GM18868 (cell line): ENCODE results near the gene WDR33.
A peak's percentile ranks its signal among the peaks of the same experiment; 100 is the strongest.

Source experiments
- ATAC-seq: cut with Tn5 transposase; IDR thresholded peaks from one replicate; pipeline ENCODE4 v1.9.1; 2021; ENCODE audit warnings: mild to moderate bottlenecking, moderate library complexity; ENCODE audit not compliant: unreplicated experiment

The WDR33 gene

GRCh38 chr2:127769587-127769986, 41.4 kb downstream of the WDR33 start:
- ATAC-seq, result no peak

- no peak for ATAC-seq
Observed at GRCh38 chr2:127768775-127769479, 42.0 kb downstream of the WDR33 start.

GRCh38 chr2:127763776-127764175, 47.2 kb downstream of the WDR33 start:
- no peak for ATAC-seq

- no peak for ATAC-seq
Observed at GRCh38 chr2:127762846-127763245, 48.1 kb downstream of the WDR33 start.

- ATAC-seq, result no peak
Observed at GRCh38 chr2:127762441-127762840, 48.5 kb downstream of the WDR33 start.

DNA sequence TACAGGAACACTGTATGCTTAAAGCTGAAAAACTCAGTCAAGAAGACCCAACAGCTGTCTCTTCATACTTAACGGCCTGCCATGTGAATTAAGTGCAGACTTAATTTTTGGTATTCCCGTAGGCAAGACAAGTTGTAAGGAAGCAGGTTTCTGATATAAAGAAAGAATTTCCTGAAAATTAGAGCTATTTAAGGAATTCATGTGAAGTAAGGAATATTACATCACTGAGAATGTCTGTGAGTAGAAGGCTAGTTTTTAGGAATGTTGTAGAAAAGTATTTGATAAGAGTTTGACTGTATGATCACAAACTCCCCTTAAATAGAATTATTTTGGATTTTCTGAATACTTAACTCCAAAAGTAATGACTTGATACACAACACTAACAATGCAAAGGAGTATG, 51.0 kb downstream of the WDR33 start:
- ATAC-seq, result no peak

GRCh38 chr2:127754186-127754585, 56.8 kb downstream of the WDR33 start:
- ATAC-seq, result no peak

DNA sequence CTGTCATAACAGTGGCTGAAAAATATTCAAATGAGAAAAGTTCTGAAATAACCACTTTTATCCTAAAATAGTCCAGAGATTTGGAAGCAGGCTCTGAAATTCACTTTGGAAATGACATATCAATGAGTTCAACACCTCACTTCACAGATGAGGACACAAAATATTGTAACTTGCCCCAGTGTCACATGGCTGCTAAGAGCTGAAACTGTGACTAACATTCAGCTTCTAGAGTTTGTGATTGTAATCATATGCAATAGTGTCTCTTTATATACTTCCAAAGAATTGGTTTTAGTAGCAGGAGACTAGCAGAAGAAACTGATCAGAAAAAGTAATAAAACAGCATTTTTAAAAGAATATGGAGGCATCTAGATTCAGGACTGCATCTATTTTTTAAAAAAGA, 57.6 kb downstream of the WDR33 start:
- no peak for ATAC-seq

GRCh38 chr2:127749537-127749936, 61.4 kb downstream of the WDR33 start:
- peak; percentile 99 for ATAC-seq

- no peak for ATAC-seq
Observed at GRCh38 chr2:127747621-127748020, 63.4 kb downstream of the WDR33 start.

DNA sequence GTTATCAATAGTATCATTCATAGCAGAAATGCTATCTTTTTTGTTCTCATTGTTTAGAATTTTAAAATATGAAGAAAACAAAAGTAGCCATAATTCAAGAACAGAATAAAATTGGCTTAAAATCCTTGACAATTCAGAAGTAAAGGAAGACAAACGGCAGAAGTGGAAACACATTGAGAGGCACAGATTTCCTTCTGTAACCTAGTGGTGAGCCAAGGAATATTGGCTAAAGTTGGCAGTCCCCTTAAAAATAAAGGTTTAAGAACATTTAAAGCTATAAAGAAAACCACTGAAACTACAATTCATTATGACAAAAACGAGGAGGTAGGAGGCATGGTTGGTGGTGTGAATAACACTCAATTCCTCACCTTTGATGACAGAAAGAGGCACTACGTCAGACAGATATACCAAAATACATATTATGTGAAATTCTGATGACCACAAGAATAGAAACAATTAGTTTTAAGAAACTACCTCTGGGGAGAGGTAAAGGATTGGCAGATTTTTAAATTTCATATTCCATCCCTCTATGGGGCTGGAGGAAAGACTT, 67.4 kb downstream of the WDR33 start:
- peak; percentile 68 for ATAC-seq

DNA sequence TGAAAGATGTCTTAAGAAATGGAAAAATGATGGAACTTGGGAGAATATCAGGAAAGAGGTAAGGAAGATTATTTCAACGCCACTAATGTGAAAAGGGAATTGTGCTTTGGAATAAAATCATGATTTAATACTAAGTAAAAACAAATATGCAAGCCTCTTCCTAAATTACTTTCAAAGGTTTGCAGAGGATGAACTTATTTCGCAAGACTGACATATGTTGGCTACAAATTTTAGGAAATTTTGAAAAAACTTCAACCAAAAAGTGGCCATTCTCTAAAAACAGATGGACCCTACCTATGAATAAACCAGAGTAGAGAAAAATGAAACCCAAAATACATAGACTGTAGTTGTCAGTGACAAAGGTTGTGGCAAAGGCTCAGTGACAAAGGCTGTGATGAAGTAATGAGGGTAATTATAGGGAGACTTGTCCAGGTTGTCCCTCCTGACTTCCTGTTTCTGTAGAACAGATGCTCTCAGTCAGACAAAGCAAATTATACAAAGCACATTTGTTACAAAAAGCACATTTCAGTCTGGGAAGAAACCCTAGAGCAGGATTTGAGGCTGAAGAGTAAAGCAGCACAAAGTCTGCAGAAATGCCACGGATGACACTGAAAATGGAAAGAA, 70.2 kb downstream of the WDR33 start:
- no peak for ATAC-seq

- no peak for ATAC-seq
Observed at GRCh38 chr2:127739800-127740199, 71.2 kb downstream of the WDR33 start.

DNA sequence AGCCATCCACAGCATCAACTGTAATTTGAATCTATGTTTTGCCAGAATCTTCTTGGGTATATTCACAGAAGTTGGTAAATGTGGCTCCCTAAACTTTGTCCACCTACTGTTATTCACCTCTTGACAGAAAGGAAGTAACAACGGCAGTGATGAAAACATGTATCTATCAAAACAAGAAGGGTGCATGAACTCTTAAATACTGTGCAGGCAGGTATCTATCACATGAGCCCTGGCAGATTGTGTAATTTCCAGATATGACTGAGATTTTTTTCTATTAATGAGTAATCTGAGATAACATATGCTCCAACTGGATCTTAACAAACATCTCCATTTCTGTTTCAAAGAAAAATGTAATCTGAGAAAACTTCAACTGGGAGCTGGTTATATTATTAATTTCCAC, 73.1 kb downstream of the WDR33 start:
- no peak for ATAC-seq

DNA sequence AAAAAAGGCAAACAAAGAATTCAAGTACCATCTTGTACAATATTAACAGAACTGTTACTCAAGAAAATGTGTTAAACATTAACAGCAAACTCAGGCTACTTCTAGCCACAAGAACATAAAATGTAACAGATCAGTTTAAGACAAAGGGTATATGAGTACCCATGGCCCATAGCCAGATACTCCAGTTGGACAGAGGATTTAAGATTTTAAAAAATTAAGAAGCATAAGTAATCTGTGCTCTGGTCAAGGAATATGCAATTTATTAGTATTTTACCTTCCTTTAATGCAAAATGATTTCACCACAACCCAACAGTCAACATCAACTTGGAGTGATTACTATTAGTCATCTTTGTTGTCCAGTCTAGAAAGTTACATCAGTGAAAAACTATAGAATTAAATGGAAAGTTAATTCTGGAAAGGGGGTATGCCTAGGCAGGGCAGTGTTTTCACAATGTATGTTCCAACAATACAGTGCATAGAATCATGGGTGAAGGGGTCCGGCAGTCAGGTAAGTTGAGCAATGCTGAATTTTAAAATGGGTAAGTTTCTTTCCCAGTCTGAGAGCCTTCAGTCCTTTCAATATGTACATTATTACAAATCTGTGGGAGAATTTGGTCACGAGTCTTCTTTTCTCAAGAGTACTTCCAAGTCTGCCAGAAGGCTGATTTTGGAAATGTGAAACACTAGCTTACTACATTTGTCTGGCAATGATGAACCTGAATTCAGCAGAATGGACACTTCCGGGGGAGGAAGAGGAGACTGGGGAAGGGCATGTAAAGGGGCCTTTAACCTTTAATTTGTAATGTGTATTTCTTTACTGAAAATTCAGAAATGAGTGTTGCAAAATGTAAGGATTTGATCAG, 75.2 kb downstream of the WDR33 start:
- ATAC-seq, result no peak

DNA sequence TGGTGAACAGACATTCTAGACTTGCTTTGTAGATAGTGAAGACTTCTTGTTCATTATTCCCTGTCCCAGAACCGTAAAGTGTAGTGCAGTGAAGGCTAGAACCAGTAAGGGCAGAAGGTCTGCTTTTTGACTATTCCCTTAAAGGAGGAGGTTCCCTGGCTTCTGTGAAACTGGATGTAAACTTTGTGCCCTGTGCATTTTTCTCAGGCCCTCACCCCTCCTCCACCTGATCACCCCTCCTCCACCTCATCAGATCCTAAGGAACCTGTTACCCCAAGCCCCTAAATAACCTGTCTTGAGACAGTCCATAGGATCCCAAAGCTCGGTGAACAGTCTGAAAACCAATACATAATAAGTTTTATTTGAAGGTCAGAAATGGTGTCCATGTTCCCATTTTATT, 75.9 kb downstream of the WDR33 start:
- no peak for ATAC-seq

DNA sequence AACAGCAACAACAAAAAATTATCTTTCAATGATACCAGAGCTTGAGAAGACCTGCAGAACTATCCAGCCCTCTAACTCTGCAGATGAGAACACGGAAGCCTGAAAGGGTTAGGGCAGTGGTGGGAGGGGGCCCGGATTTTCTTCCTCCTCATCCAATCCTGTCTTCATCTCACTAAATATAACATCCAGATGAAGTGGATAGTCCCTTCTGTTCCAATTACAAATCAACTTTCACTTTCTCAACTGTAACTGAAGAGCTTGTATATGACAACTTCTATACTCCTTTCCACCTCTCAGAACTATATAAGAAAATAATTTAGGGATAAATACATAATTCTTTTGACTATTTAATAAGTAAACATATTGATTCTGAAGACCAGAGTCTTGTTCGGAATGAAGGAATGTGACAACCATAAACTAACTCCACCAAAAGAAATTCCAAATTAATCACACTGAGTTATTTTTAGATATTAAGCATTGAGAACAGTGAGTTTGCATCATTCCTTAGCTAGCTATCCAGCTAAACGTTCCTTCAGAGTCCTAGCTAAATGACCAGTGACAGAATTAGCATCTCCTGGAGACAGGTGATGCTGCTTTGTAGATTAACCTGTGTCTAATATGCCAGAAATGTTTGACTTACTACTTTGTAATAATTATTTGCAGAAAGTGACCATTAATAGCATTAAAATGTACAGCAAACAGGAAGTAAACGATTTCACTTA, 77.0 kb downstream of the WDR33 start:
- no peak for ATAC-seq

DNA sequence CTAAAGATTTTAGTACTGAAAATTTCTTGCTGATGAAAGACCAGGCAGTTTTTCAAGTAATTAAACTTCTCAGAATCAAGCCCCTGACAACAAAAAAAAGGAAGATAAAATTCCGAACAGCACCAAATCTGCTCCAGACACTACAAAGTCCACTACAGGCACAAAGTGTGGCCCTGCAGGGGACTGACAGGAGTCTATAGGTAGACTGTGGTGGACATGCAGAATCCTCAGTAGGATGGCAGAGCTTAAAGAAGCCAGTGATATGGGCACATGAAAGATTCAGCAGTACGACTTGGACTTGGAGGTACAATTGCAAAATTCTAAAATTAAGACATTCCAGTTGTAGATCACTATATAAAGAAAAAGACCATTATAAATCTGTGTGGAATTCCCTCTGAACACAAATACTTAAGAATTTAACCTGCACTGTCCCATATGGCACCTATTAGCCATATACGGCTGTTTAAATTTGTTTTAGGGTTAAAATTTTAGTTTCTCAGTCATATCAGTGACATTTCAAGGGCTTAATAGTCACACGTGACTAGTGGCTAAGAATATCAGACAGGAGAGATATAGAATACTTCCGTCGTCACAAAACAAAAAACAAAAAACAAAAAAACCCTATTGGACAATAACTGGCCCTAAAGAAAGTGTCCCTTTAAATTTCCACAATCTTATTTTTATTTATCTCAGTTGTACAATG, 77.7 kb downstream of the WDR33 start:
- ATAC-seq, result no peak

DNA sequence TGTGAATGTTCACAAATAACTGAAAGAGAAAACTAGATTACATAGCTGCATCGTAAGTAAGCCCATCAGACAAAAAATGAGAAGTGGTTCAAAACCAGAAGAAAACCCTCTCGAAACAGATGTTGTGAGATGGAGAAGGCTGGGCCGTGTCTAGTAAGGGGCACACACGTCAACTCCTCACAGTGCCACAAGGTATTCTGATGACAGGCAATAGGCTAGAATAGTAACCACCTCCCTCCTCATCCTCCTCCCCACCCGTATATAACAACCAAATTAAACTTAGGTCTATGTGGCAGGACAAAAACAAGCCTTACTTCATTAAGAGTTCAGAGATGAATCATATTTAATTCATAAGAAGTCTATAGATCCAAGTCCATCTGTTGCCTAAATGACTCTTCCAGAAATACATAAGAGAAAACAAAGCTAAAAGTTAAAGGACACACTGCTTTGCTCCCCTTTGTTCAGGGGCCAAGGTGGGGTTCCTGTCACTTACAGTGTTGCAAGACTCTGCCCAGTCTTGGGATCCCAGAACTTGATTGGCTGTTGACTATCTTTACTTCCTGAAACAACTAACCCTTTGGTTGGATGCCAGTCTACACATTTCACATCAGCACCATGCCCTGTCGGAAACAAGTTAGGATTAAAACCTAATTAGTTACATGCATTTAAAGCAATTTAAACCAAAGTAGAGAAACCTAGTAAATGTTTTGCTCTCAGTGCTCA, 84.7 kb downstream of the WDR33 start:
- ATAC-seq, result no peak

- no peak for ATAC-seq
Observed at GRCh38 chr2:127722807-127723206, 88.2 kb downstream of the WDR33 start.
